Karpas-422 (cell line): Measurements from ENCODE around the gene BOD1. TPM values are rescaled to one million over a fixed set of nuclear protein-coding genes. Genes with fewer than 3 reads are reported as not detected.

ENCODE experiments used
- DNase-seq: peaks from one replicate; pipeline ENCODE4 v3.0.0-alpha.2; 2015
- H2AFZ ChIP-seq: fragments of 200-600 bp; sonication (generic); 2 replicates; pipeline ENCODE4 v1.6.1; 2014; ENCODE audit warnings: antibody characterized with exemption, low read length, mixed read lengths
- H3K27ac ChIP-seq: fragments of 200-600 bp; sonication (generic); 2 replicates; pipeline ENCODE4 v1.5.1; 2014; ENCODE audit warnings: mild to moderate bottlenecking, low read length, moderate library complexity
- H3K27me3 ChIP-seq: fragments of 200-600 bp; sonication (generic); 2 replicates; pipeline ENCODE4 v1.6.1; 2014; ENCODE audit warnings: low read length, mixed read lengths
- H3K36me3 ChIP-seq: fragments of 200-600 bp; sonication (generic); 2 replicates; pipeline ENCODE4 v1.6.1; 2014; ENCODE audit warnings: low read length, mixed read lengths; ENCODE audit not compliant: insufficient read depth
- H3K4me1 ChIP-seq: fragments of 200-600 bp; sonication (generic); 2 replicates; pipeline ENCODE4 v1.6.1; 2014; ENCODE audit warnings: mild to moderate bottlenecking, low read length, mixed read lengths
- H3K4me2 ChIP-seq: fragments of 200-600 bp; sonication (generic); 2 replicates; pipeline ENCODE4 v1.6.1; 2014; ENCODE audit warnings: low read length, low read depth, mild to moderate bottlenecking; ENCODE audit not compliant: poor library complexity, severe bottlenecking
- H3K4me3 ChIP-seq: fragments of 200-600 bp; sonication (generic); 2 replicates; pipeline ENCODE4 v1.5.1; 2014; ENCODE audit warnings: mild to moderate bottlenecking, antibody characterized with exemption, low read length, mixed read lengths
- H3K79me2 ChIP-seq: fragments of 200-600 bp; sonication (generic); 2 replicates; pipeline ENCODE4 v1.6.1; 2014; ENCODE audit warnings: mild to moderate bottlenecking, low read length, mixed read lengths
- H3K9ac ChIP-seq: fragments of 200-600 bp; sonication (generic); 2 replicates; pipeline ENCODE4 v1.6.0; 2014; ENCODE audit warnings: low read length
- H3K9me2 ChIP-seq: fragments of 200-600 bp; sonication (generic), shearing (Covaris generic); replicated peaks from 2 replicates; pipeline ENCODE4 v1.6.0; 2014; ENCODE audit warnings: mild to moderate bottlenecking, low read length, moderate library complexity; ENCODE audit not compliant: insufficient read depth
- H3K9me3 ChIP-seq: fragments of 300-700, 200-600 bp; sonication (generic); 2 replicates; pipeline ENCODE4 v1.6.1; 2014; ENCODE audit warnings: low read length, mixed read lengths
- H4K20me1 ChIP-seq: fragments of 200-600 bp; sonication (generic); 2 replicates; pipeline ENCODE4 v1.6.1; 2014; ENCODE audit warnings: mild to moderate bottlenecking, antibody characterized with exemption, low read length, low read depth; ENCODE audit not compliant: insufficient read depth
- total RNA-seq: library from RNA; depleted of rRNA; stranded (reverse); fragments of >200 nt; shearing (Covaris generic); gene quantifications from 2 replicates; pipeline ENCODE4 v1.2.3, GENCODE V29; 2014; ENCODE audit warnings: low replicate concordance

BOD1 gene
- total RNA-seq, 1 experiment from 2014 or later, result 28.4 TPM

GRCh38 chr5:173657741-173658356, 41.4 kb upstream of the BOD1 start:
- peaks cover 4% of the 10 kb centered on the region; the same call in 1 of the 2 replicates for H3K9me3 ChIP-seq
- no peaks in the 10 kb centered on the region for H3K36me3 ChIP-seq
- no peak overlapping the region for H3K27ac ChIP-seq
- H4K20me1 ChIP-seq, result no peaks in the 10 kb centered on the region
- no peaks in the 10 kb centered on the region for H3K79me2 ChIP-seq
- H2AFZ ChIP-seq, result no peak overlapping the region
- no peak overlapping the region for H3K4me3 ChIP-seq
- no peaks in the 10 kb centered on the region for H3K9me2 ChIP-seq
- no peak overlapping the region for H3K9ac ChIP-seq
- H3K27me3 ChIP-seq, result no peaks in the 10 kb centered on the region; the same call in 1 of the 2 replicates
- no peak for DNase-seq
- H3K4me1 ChIP-seq, result peaks cover 6% of the 10 kb centered on the region; the same call in 1 of the 2 replicates
- H3K4me2 ChIP-seq, result no peak overlapping the region

- Histone ChIP-seq H4K20me1 (no peaks in the 10 kb centered on the region), H3K9me3 (peaks cover 4% of the 10 kb centered on the region; the same call in 1 of the 2 replicates), H3K4me1 (peaks cover 3% of the 10 kb centered on the region; the same call in 1 of the 2 replicates), H3K79me2 (no peaks in the 10 kb centered on the region), H3K27me3 (no peaks in the 10 kb centered on the region; the same call in 1 of the 2 replicates), H3K27ac (no peak overlapping the region), H2AFZ (no peak overlapping the region), H3K9ac (no peak overlapping the region), H3K4me3 (no peak overlapping the region), H3K36me3 (no peaks in the 10 kb centered on the region), H3K9me2 (no peaks in the 10 kb centered on the region), H3K4me2 (no peak overlapping the region)
- DNase-seq, result no peak
These were observed 38.8 kb upstream of the BOD1 start for GRCh38 chr5:173655196-173655797.

- no peaks in the 10 kb centered on the region for H3K9me2 ChIP-seq
- H2AFZ ChIP-seq, result no peak overlapping the region
- no peaks in the 10 kb centered on the region for H4K20me1 ChIP-seq
- H3K4me3 ChIP-seq, result no peak overlapping the region
- H3K9me3 ChIP-seq, result peaks cover 4% of the 10 kb centered on the region; the same call in 1 of the 2 replicates
- no peaks in the 10 kb centered on the region for H3K36me3 ChIP-seq
- no peaks in the 10 kb centered on the region; the same call in 1 of the 2 replicates for H3K27me3 ChIP-seq
- no peak overlapping the region for H3K27ac ChIP-seq
- H3K4me1 ChIP-seq, result no peaks in the 10 kb centered on the region
- no peak for DNase-seq
- H3K4me2 ChIP-seq, result no peak overlapping the region
- H3K9ac ChIP-seq, result no peak overlapping the region
- no peaks in the 10 kb centered on the region for H3K79me2 ChIP-seq
These were observed 37.5 kb upstream of the BOD1 start for GRCh38 chr5:173653822-173654523.

- Histone ChIP-seq H3K27ac (no peak overlapping the region), H3K9me2 (no peaks in the 10 kb centered on the region), H3K4me3 (no peak overlapping the region), H3K79me2 (no peaks in the 10 kb centered on the region), H4K20me1 (no peaks in the 10 kb centered on the region), H3K4me1 (peaks cover 31% of the 10 kb centered on the region), H2AFZ (no peak overlapping the region), H3K9me3 (peaks cover under 1% of the 10 kb centered on the region; the same call in 1 of the 2 replicates), H3K27me3 (no peaks in the 10 kb centered on the region), H3K36me3 (no peaks in the 10 kb centered on the region), H3K4me2 (no peak overlapping the region), H3K9ac (no peak overlapping the region)
- no peak for DNase-seq
These were observed 31.9 kb upstream of the BOD1 start for GRCh38 chr5:173648308-173648866.

DNA sequence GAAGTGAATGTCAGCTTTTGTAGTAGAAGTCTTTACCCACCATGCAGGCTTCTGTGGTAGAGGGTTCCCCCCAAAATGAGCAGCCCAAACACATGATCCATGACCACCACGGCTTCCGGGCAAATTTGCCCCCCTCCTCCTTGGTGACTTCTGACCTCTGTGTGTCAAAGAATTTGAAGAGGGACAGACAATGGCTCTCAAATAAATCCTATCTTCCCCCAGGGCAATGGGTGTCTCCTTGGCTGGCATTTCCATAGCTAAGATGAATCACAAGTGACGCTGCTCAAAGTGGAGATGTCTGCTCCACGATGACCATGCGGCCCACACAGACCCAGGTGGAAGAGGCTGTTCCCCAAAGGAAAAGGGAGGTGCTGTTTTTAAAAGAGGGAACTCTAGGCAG, 30.2 kb upstream of the BOD1 start:
- Histone ChIP-seq H3K9me3 (no peaks in the 10 kb centered on the region), H3K4me3 (no peak overlapping the region)

GRCh38 chr5:173645890-173646574, 29.6 kb upstream of the BOD1 start:
- no peak for DNase-seq
- no peaks in the 10 kb centered on the region for H3K36me3 ChIP-seq
- peak overlapping the region; percentile 97 for H3K27ac ChIP-seq
- no peaks in the 10 kb centered on the region for H3K27me3 ChIP-seq
- H4K20me1 ChIP-seq, result no peaks in the 10 kb centered on the region
- H3K4me2 ChIP-seq, result peak overlapping the region; percentile 79
- H3K9me2 ChIP-seq, result no peaks in the 10 kb centered on the region
- peak overlapping the region; percentile 42; the same call in 1 of the 2 replicates for H2AFZ ChIP-seq
- peak overlapping the region; percentile 74 for H3K9ac ChIP-seq
- H3K4me1 ChIP-seq, result peaks cover 55% of the 10 kb centered on the region
- H3K79me2 ChIP-seq, result no peaks in the 10 kb centered on the region
- H3K4me3 ChIP-seq, result peak overlapping the region; percentile 59; the same call in 1 of the 2 replicates
- H3K9me3 ChIP-seq, result no peaks in the 10 kb centered on the region

More for the DNA sequence above, 30.2 kb upstream of the BOD1 start:
- no peak for DNase-seq
- H3K27ac ChIP-seq, result no peak overlapping the region
- peaks cover 48% of the 10 kb centered on the region for H3K4me1 ChIP-seq
- H3K79me2 ChIP-seq, result no peaks in the 10 kb centered on the region
- no peaks in the 10 kb centered on the region for H4K20me1 ChIP-seq
- H3K4me2 ChIP-seq, result no peak overlapping the region
- no peaks in the 10 kb centered on the region for H3K27me3 ChIP-seq
- no peaks in the 10 kb centered on the region for H3K9me2 ChIP-seq
- no peak overlapping the region for H2AFZ ChIP-seq
- no peaks in the 10 kb centered on the region for H3K36me3 ChIP-seq
- H3K9ac ChIP-seq, result no peak overlapping the region

- no peaks in the 10 kb centered on the region for H3K9me3 ChIP-seq
- H3K4me2 ChIP-seq, result peak overlapping the region; percentile 79
- H3K79me2 ChIP-seq, result no peaks in the 10 kb centered on the region
- no peaks in the 10 kb centered on the region for H4K20me1 ChIP-seq
- peak overlapping the region; percentile 59 for H3K4me3 ChIP-seq
- H3K36me3 ChIP-seq, result no peaks in the 10 kb centered on the region
- no peak for DNase-seq
- peak overlapping the region; percentile 74 for H3K9ac ChIP-seq
- H3K27me3 ChIP-seq, result no peaks in the 10 kb centered on the region
- peaks cover 61% of the 10 kb centered on the region for H3K4me1 ChIP-seq
- no peaks in the 10 kb centered on the region for H3K9me2 ChIP-seq
- H2AFZ ChIP-seq, result peak overlapping the region; percentile 42
- peak overlapping the region; percentile 97 for H3K27ac ChIP-seq
These were observed 29.0 kb upstream of the BOD1 start for GRCh38 chr5:173645437-173645807.
